GM18867 (cell line): ENCODE results near the gene NPAS3.

ENCODE experiments used
- ATAC-seq: cut with Tn5 transposase; IDR thresholded peaks from one replicate; pipeline ENCODE4 v1.9.1; 2021; ENCODE audit warnings: mild to moderate bottlenecking, moderate library complexity; ENCODE audit not compliant: unreplicated experiment

Gene NPAS3

DNA sequence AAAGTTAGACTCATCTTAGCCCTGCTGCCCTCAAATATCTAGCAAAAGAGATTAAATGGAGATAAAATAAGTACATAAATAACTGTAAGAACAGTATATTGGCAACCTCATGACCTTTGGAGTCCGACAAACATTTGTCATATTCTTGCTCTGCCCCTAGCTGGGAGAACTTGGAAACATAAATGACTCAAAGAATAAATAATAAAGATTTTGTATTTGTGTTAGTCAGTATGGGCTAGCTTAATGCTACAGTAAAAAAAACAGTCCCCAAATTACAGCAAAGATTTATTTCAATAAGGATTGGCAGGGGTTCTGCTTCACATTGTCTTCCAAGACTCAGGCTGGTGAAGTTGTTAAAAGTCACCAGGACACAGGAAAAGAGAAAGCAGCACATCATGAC lies 791.5 kb downstream of the NPAS3 start:
- no peak for ATAC-seq

DNA sequence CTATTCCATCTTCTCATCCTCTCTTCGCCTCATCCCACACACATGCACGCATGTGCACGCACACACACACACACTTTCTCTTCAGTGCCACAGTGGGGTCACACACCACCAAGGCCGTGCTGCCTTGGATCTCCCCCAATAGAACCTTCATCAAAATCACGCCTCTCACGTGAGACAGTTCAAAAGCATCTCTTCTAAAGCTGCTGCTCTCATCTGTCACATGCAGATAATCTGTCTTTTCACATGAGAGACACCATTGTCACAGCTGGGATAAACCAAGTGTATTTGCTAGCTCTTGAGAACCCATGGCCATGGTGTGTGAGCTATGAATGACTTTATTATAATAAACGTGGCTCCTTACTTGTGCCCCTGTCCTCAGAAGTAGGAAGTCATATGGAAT lies 793.5 kb downstream of the NPAS3 start:
- ATAC-seq = no peak

GRCh38 chr14:33733310-33733709 lies 794.6 kb downstream of the NPAS3 start:
- no peak for ATAC-seq

- no peak for ATAC-seq
These were observed 795.0 kb downstream of the NPAS3 start for GRCh38 chr14:33733721-33734120.

DNA sequence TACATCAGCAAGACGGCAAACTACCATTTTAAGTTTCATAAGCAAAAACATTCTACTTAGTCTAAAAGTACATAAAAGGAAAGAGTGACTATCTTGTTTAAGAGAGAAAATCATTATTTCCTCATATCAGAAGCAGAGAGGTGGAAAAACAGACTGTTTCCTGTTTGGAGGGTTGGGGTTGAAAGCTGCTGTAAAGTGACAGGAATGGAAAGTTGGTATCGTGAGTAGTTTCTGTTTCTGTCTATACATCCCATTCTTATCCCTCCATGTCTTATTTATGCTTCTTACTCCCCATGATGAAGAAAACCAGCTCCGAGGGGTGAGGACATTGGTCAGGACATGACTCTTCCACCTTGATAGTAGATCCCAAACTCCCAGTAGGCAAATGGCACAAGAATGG lies 795.7 kb downstream of the NPAS3 start:
- ATAC-seq = no peak

DNA sequence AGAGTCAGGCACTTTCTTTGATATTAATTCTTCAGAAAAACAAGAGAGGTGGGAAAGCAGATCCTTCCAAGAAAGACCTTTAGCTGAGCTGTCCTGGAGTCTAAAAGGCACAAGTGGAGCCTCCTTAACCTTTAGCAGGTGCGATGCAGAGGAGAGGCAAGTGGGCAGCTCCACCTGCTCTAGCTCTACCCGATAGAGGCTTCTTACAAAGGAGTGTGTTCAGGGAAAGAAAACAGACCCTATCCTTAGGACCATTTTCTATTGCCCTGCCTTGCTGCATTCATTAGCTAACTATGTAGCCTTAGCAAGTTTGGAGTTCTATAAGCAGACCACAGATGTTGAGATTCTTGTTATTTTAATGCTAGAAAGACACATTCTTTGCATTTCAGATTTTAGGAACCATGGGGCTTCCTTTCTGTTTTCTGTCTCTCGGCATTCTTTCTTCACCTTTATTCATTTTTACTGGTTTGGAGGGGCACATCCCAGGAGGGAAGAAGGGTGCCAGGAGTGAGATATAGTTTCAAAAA lies 797.7 kb downstream of the NPAS3 start:
- no peak for ATAC-seq

GRCh38 chr14:33736979-33737378 lies 798.3 kb downstream of the NPAS3 start:
- ATAC-seq = no peak

- no peak for ATAC-seq
These were observed 798.8 kb downstream of the NPAS3 start for GRCh38 chr14:33737446-33737845.

DNA sequence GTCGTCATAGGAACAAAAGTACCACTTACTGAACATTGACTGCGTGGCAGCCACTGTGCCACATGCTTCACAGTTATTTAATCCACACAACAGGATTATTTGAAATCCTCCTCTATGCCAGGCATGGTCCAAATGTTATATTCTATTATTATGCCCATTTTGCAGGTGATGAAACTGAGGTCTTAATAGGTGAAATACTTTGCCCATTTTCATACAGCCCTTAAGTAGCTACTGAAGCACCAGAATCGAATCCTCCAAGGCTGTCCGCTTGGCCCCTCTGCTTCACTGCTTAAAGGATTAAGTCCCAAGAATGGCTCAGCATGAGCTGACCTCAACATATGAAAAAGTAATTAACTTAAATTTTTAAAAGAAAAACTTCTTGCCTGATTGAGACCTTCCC lies 799.4 kb downstream of the NPAS3 start:
- no peak for ATAC-seq

GRCh38 chr14:33738491-33738890 lies 799.8 kb downstream of the NPAS3 start:
- ATAC-seq = no peak

DNA sequence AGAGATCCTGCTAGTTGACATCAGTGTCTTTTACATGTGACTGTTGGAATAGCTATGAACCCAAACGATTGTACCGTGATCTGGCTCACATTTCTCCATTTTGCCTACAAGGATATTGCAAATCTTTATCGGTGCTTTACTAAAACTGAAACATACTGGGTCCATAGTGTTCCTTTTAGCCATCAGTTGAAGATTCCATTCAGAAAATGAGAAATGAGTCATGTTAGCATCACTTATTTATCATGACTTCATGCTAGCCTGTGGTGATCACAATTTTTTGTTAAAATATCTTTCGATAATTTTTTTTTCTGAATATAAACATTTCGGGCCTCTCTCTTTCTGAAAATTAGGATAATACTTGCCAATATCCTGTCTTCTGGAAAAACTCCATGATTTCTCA lies 801.9 kb downstream of the NPAS3 start:
- ATAC-seq = no peak

DNA sequence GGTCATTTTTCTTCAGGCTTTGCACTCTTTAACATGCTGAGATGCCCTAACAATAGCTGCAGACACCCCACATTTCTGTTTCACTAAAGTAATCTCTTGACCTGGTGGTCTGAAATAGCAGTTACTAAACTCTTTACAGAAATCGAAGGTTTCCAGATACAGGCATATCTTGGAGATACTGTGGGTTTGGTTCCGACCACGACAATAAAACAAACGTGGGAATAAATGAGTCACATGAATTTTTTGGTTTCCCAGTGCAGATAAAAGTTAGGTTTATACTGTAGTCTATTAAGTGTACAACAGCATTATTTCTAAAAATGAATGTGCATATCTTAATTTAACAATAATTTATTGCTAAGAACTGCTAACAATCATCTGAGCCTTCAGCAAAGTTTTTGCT lies 803.5 kb downstream of the NPAS3 start:
- ATAC-seq = no peak

DNA sequence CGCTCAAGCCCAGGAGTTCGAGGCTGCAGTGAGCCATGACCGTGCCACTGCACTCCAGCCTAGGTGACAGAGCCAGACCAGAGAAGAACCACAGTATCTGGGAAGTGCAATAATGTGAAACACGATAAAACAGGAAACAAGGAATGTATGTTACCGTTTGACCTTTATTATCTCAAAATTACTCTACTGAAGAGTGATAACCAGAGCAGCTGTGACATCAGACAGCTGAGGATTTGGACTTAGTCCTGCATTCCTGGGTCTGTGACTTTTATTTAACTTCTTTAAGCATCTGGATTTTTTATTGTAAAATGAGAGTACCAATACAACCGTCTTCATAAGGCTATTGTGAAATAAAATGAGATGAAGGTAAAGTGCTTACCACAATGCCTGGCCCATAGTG lies 806.5 kb downstream of the NPAS3 start:
- no peak for ATAC-seq

- no peak for ATAC-seq
These were observed 809.1 kb downstream of the NPAS3 start for GRCh38 chr14:33747749-33748148.

- ATAC-seq = no peak
These were observed 815.6 kb downstream of the NPAS3 start for GRCh38 chr14:33754261-33754660.

- no peak for ATAC-seq
These were observed 816.7 kb downstream of the NPAS3 start for GRCh38 chr14:33755358-33755757.

- ATAC-seq = no peak
These were observed 818.2 kb downstream of the NPAS3 start for GRCh38 chr14:33756833-33757232.

GRCh38 chr14:33758547-33758946 lies 819.9 kb downstream of the NPAS3 start:
- no peak for ATAC-seq

DNA sequence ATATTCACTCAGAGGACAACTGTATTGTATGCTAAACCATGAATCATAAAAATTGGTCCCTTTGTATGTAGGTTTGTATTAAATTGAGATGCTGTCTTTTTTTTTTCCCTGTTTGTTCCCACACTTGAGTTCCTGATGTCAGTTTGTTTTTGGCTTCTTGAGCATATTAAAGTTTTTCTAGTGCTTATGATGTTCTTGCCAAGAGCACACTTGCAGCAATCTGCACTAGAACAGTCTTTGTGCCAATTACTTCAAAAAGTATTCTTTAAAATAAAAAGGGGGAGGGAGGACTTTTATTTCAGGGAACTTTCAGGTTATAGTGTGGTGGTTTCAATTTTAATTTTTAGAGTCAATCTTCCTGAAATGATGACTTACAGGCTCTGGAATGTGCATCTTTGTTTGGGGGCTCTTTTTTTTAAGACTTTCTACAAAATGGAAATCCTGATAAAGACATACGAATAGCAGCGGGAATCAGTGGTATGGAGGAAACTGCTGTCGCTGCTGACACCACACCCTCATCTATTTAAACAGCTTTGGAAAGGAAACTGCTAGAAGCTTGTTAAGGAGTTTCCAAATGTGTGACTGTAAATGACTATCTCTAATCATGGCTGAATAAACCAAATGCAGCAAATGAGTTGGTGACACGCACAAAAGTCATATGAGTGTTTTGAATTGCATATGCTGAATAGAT lies 823.6 kb downstream of the NPAS3 start:
- ATAC-seq = no peak

- no peak for ATAC-seq
These were observed 826.4 kb downstream of the NPAS3 start for GRCh38 chr14:33764876-33765650.

DNA sequence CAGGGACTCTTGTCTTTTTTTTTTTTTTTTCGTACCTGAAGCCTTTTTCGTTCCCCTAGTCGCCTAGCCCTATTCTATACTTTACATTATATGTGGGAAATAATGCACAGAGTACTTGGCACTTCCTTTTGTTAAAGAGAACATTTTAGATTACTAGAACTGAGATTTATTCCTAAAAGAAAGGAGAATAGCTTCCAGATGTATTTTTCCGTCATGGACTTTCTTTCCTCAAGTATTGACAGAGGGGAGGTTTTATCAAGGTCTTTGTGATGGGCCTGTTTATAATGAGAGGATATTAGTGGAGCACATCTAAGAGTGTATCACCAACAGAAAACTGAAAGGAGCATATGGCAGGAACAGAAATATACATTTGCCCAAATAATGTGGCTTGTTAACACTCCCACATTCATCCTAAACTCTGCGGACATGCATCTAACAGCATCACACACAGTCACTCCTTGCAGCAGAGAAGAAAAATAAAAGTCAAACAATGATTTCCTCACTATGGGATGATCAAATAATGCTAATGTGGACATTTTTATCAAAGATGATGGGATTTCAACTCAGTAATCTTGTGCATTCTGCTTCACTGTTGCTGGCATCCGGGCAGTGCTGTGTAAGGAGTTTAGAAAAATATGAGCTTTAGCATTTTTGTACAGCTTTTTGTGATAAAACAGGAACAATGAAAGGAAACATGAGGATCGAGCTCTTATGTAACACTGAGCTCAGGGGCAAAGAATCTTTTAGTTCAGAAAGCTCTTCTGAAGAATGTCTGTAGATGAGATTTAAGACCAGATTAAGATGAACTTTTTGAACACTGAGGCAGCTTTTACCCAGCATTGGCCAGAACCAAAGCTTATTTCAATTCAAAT lies 829.1 kb downstream of the NPAS3 start:
- no peak for ATAC-seq
